Epidermal melanocyte (primary cell): ENCODE measurements around the gene GNB1.
A peak's percentile ranks its signal among the peaks of the same experiment; 100 is the strongest.
"Not testable (repeated sequence)": the region's sequence is repeated elsewhere in the genome, so short reads cannot be mapped to it uniquely, and the experiment has no call there.

Experiments
- DNase-seq: peaks from one replicate; pipeline ENCODE4 v3.0.0; 2011; ENCODE audit warnings: low spot score; ENCODE audit not compliant: insufficient read length

Gene GNB1

DNA sequence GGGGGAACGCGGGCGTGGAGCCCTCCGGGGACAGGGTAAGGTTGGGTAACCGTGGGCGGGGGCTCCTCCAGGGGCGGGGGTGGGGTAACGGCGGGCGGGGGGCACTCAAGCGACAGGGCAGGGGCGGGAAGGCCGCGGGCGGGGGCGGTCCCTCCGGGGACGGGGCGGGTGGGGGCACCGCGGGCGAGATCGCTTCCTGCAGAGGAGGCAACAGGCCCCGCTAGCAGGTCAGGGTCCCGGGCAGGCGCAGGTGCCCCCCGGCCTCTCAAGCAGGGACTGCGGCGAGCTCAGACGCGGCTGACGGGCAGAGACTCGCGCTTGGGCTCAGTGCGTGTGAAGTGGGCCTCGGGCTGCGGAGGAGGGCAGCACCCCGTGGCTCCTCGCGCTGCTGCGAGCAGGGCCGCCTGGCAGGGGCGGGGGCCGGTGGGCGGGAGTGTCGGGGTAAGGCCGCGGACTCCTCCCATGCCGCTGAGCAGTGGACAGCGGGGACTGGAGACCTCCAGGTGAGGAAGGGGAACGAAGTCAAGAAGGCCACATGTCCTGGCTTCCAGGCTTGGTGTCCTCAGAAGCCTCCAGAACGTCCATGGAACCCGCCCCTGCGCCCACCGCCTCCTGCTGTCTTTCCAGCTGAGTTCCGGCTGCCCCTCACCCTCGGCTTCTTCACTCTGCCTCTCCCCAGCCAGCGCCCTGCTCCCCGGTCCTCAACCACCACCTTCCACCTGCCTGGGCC is 627 bp upstream of the GNB1 start:
- peak; percentile 86 for DNase-seq

- DNase-seq: peak; percentile 48
Measured at GRCh38 chr1:1889847-1890505, 911 bp downstream of the GNB1 start.

GRCh38 chr1:1889090-1889750 is 1.7 kb downstream of the GNB1 start:
- DNase-seq: no peak

DNA sequence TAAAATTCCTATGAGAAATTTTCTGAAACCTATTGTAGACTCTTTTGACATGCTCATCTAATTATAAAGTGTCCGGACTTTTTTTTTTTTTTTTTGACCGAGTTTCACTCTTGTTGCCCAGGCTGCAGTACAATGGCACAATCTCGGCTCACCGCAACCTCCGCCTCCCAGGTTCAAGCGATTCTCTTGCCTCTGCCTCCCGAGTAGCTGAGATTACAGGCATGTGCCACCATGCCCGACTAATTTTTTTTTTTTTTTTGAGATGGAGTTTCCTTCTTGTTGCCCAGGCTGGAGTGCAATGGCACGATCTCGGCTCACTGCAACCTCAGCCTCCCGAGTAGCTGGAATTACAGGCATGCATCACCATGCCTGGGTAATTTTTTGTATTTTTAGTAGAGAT is 7.0 kb downstream of the GNB1 start:
- not testable (repeated sequence) for DNase-seq

DNA sequence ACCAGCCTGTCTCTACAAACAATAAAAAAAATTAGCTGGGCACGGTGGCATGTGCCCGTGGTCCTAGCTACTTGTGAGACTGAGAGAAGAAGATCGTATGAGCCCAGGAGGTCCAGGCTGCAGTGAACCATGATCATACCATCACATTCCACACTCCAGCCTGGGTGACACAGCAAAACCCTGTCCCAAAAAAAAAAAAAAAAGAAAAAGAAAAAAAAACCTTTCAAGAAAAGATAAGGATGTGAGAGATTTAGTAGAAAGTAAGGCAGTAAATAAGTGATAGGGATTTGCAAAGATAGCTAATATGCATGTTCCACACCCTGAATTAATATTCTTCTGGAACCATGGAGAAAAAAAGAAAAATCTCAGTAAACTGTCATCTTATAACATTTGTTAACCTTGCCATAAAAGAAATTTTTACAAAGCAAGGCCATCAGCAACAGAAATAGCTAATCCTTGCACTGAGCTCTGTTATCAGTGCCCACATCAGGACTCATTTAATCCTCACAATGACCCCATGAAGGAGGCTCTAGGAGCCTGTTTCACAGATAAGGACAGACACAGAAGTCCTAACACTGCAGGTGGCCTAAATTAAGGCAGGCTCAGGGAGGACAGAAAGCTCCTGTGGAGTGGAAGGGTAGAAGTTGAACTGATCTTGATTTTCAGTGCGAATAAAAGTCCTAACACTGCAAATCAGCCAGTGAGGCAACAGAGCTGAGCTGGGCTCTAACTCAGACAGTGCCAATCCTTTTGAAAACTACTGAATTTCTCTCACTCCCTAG is 7.6 kb downstream of the GNB1 start:
- no peak for DNase-seq

DNA sequence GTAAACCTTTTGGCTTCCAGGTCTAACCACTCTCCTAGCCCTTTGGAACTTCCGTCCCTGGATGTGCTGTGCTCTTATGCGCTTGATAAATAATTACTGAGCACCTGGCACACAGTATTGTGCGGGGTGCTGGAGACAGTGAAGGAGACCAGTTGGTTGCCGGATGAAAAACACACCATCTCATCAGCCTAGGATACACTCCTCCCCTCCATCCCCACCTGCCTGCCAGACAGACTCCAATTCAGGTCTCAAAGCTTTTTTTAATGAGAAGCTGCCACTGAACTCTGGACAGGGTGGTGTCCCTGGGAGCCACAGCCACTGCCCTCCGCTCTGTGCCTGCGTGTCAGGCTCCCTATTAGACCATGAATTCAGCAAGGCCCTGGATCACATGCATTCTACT is 9.2 kb downstream of the GNB1 start:
- no peak for DNase-seq

- no peak for DNase-seq
Measured at GRCh38 chr1:1880617-1881312, 10.1 kb downstream of the GNB1 start.

- DNase-seq: no peak
Measured at GRCh38 chr1:1879942-1880341, 10.9 kb downstream of the GNB1 start.

DNA sequence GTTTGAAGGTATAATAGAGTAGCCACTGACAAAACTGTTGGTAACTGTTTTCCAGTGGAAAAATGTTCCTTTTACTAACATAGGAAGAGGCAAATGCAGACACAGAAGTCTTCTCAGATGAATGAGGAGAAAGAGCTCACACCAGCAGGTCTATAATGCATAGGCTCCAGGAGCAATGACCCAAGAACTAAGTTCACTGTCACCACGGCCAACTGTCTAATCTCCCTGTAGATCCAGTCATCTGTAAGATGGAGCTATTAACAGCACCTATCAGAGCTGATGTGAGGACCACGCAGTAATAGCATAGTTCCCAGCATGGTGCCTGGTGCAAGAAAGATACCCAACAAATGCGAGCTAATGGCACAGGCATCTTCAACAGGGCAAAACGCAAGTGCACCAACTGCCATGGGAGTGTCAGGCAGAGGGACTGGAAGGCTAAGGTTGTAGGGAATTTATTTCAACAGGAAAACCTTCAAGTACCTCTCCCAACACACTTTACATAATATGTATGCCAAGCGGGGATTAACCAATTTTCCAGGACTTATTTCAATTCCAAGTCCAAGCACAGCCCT is 12.9 kb downstream of the GNB1 start:
- no peak for DNase-seq

DNA sequence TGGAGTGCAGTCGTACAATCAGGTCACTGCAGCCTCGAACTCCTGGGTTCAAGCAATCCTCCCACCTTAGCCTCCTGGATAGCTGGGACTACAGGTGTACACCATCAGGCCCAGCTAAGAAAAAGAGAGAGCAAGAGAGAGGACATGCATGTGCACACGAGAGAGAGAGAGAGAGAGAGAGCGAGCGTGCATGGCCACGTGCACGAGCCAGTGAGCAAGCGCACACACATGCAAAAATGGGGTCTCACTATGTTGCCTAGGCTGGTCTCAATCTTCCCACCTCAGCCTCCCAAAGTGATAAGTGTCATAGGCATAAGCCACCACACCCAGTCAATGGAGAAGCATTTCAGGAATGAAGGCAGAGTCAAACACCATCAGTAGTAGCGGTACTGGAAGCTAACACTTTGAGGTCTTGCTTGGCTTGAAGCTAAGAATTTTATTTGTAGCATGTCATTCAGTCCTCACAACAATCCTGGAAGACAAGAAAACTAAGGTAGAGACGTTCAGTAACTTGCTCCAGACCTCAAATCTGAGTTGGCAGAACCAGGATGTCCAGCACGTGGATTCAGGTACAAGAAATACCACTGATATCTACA is 14.5 kb downstream of the GNB1 start:
- DNase-seq: no peak

GRCh38 chr1:1875932-1876331 is 15.0 kb downstream of the GNB1 start:
- no peak for DNase-seq

DNA sequence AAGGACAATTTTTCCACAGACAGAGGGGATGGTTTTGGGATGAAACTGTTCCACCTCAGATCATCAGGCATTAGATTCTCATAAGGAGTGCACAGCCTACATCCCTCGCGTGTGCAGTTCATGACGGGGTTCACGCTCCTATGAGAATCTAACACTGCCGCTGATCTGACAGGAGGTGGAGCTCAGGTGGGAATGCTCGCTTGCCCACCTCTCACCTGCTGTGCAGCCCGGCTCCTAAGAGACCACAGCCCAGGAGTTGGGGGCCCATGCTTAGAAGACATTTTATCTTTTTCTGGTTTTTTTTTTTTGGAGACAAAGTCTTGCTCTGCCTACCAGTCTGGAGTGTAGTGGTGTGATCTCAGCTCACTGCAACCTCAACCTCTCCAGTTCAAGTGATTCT is 16.0 kb downstream of the GNB1 start:
- no peak for DNase-seq

DNA sequence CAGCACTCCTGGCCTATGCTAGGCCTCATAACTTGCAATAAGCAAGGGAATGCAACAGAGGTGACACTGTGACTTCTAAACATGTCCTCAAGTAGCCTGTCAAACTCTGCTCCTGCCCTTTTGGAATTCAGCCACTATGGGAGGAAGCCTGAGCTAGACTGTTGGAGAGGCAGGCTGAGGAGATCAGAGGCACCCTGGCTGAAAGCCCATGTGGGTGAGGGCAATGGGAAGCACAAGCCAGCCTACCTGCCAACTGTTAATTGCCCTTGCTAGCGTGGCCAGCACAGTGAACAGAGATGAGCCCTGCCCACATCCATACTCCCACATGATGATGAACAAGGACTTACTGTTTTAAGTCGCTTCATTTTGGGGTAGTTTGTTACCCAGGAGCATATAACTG is 17.7 kb downstream of the GNB1 start:
- DNase-seq: no peak

- DNase-seq: no peak
Measured at GRCh38 chr1:1872329-1872994, 18.4 kb downstream of the GNB1 start.

- no peak for DNase-seq
Measured at GRCh38 chr1:1869469-1869868, 21.4 kb downstream of the GNB1 start.

DNA sequence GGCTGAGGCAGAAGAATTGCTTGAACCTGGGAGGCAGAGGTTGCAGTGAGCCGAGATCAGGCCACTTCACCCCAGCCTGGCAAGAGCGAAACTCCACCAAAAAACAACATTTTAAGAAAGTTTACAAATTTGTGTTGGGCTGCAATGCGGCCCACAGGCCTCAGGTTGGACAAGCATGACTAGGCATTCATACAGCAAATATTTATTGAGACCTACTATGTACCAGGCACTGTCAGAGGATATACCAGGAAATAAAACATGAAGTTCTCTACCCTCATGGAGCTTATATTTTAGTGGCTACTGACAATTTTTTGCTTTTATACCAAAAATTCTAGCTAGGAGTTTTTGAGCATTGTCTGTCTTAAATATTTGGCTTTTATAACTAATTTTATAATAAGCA is 23.7 kb downstream of the GNB1 start:
- DNase-seq: no peak

GRCh38 chr1:1862905-1863547 is 27.9 kb downstream of the GNB1 start:
- DNase-seq: no peak

GRCh38 chr1:1861761-1862310 is 29.1 kb downstream of the GNB1 start:
- not testable (repeated sequence) for DNase-seq

- DNase-seq: no peak
Measured at GRCh38 chr1:1861339-1861730, 29.6 kb downstream of the GNB1 start.
